ENCODE data around the gene MRPS21. TPM values are rescaled to one million over a fixed set of nuclear protein-coding genes. Genes with fewer than 3 reads are reported as not detected.

MRPS21 gene
- total and polyA plus RNA-seq, 9 of the 15 experiments (the other 6 are each of a cell fraction or from before 2014, with no cell fraction given), result 119 to 407 (median 149) TPM

GRCh38 chr1:150271291-150271959 is 22.2 kb upstream of the MRPS21 start (continued):
- TF ChIP-seq MBD2 (IDR thresholded peaks at IDR 0.05; ENCODE audit: borderline replicate concordance, low read depth), result no peak
- TF ChIP-seq ATF4 (CRISPR knock-in tag; IDR thresholded peaks at IDR 0.05), result no peak
- no peak for TF ChIP-seq CBX1 (IDR thresholded peaks at IDR 0.05; ENCODE audit: low read depth)
- no peak for TF ChIP-seq NR2C2 (CRISPR knock-in tag; IDR thresholded peaks at IDR 0.05)
- 0 out of 2 replicates have a peak, but pooled peaks have one; percentile 26 for TF ChIP-seq NR2C2 (tag; IDR thresholded peaks at IDR 0.05)
- TF ChIP-seq KAT2B (IDR thresholded peaks at IDR 0.05; ENCODE audit: low read depth, low read length), result no peak
- TF ChIP-seq, protein P1, sequence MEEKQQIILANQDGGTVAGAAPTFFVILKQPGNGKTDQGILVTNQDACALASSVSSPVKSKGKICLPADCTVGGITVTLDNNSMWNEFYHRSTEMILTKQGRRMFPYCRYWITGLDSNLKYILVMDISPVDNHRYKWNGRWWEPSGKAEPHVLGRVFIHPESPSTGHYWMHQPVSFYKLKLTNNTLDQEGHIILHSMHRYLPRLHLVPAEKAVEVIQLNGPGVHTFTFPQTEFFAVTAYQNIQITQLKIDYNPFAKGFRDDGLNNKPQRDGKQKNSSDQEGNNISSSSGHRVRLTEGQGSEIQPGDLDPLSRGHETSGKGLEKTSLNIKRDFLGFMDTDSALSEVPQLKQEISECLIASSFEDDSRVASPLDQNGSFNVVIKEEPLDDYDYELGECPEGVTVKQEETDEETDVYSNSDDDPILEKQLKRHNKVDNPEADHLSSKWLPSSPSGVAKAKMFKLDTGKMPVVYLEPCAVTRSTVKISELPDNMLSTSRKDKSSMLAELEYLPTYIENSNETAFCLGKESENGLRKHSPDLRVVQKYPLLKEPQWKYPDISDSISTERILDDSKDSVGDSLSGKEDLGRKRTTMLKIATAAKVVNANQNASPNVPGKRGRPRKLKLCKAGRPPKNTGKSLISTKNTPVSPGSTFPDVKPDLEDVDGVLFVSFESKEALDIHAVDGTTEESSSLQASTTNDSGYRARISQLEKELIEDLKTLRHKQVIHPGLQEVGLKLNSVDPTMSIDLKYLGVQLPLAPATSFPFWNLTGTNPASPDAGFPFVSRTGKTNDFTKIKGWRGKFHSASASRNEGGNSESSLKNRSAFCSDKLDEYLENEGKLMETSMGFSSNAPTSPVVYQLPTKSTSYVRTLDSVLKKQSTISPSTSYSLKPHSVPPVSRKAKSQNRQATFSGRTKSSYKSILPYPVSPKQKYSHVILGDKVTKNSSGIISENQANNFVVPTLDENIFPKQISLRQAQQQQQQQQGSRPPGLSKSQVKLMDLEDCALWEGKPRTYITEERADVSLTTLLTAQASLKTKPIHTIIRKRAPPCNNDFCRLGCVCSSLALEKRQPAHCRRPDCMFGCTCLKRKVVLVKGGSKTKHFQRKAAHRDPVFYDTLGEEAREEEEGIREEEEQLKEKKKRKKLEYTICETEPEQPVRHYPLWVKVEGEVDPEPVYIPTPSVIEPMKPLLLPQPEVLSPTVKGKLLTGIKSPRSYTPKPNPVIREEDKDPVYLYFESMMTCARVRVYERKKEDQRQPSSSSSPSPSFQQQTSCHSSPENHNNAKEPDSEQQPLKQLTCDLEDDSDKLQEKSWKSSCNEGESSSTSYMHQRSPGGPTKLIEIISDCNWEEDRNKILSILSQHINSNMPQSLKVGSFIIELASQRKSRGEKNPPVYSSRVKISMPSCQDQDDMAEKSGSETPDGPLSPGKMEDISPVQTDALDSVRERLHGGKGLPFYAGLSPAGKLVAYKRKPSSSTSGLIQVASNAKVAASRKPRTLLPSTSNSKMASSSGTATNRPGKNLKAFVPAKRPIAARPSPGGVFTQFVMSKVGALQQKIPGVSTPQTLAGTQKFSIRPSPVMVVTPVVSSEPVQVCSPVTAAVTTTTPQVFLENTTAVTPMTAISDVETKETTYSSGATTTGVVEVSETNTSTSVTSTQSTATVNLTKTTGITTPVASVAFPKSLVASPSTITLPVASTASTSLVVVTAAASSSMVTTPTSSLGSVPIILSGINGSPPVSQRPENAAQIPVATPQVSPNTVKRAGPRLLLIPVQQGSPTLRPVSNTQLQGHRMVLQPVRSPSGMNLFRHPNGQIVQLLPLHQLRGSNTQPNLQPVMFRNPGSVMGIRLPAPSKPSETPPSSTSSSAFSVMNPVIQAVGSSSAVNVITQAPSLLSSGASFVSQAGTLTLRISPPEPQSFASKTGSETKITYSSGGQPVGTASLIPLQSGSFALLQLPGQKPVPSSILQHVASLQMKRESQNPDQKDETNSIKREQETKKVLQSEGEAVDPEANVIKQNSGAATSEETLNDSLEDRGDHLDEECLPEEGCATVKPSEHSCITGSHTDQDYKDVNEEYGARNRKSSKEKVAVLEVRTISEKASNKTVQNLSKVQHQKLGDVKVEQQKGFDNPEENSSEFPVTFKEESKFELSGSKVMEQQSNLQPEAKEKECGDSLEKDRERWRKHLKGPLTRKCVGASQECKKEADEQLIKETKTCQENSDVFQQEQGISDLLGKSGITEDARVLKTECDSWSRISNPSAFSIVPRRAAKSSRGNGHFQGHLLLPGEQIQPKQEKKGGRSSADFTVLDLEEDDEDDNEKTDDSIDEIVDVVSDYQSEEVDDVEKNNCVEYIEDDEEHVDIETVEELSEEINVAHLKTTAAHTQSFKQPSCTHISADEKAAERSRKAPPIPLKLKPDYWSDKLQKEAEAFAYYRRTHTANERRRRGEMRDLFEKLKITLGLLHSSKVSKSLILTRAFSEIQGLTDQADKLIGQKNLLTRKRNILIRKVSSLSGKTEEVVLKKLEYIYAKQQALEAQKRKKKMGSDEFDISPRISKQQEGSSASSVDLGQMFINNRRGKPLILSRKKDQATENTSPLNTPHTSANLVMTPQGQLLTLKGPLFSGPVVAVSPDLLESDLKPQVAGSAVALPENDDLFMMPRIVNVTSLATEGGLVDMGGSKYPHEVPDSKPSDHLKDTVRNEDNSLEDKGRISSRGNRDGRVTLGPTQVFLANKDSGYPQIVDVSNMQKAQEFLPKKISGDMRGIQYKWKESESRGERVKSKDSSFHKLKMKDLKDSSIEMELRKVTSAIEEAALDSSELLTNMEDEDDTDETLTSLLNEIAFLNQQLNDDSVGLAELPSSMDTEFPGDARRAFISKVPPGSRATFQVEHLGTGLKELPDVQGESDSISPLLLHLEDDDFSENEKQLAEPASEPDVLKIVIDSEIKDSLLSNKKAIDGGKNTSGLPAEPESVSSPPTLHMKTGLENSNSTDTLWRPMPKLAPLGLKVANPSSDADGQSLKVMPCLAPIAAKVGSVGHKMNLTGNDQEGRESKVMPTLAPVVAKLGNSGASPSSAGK (IDR thresholded peaks at IDR 0.05), result no peak
- no peak for TF ChIP-seq HCFC1 (IDR thresholded peaks at IDR 0.05; ENCODE audit: low read depth, low read length)
- no peak for TF ChIP-seq POLR2G (IDR thresholded peaks at IDR 0.05; ENCODE audit: low read depth, low read length)
- no peak for TF ChIP-seq ZNF551 (CRISPR knock-in tag; IDR thresholded peaks at IDR 0.05)
- TF ChIP-seq FOSL1 (tag; conservative IDR thresholded peaks at IDR 0.05), result 0 out of 2 replicates have a peak, but pooled peaks have one; percentile 39
- TF ChIP-seq, protein P2, sequence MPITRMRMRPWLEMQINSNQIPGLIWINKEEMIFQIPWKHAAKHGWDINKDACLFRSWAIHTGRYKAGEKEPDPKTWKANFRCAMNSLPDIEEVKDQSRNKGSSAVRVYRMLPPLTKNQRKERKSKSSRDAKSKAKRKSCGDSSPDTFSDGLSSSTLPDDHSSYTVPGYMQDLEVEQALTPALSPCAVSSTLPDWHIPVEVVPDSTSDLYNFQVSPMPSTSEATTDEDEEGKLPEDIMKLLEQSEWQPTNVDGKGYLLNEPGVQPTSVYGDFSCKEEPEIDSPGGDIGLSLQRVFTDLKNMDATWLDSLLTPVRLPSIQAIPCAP (CRISPR knock-in tag; IDR thresholded peaks at IDR 0.05; ENCODE audit: borderline replicate concordance), result no peak
- no peak for TF ChIP-seq YBX1 (IDR thresholded peaks at IDR 0.05)

Data from K562 (cell line).